Hematopoietic multipotent progenitor cell (in vitro differentiated cells): ENCODE data around the gene GBX2. TPM values are rescaled to one million over a fixed set of nuclear protein-coding genes. Genes with fewer than 3 reads are reported as not detected.

Source experiments
- DNase-seq, 3 donors: peaks; one replicate each; pipeline ENCODE4 v3.0.0-alpha.2; 2011 to 2015; ENCODE audit warnings: low read depth in 2 of 3, low spot score in 2 of 3
- total RNA-seq: library from RNA; depleted of rRNA; stranded (reverse); fragments of >200 nt; gene quantifications from one replicate; pipeline ENCODE4 v1.2.3, GENCODE V29; 2012

Gene GBX2
- total RNA-seq, 1 donor, result not detected

DNA sequence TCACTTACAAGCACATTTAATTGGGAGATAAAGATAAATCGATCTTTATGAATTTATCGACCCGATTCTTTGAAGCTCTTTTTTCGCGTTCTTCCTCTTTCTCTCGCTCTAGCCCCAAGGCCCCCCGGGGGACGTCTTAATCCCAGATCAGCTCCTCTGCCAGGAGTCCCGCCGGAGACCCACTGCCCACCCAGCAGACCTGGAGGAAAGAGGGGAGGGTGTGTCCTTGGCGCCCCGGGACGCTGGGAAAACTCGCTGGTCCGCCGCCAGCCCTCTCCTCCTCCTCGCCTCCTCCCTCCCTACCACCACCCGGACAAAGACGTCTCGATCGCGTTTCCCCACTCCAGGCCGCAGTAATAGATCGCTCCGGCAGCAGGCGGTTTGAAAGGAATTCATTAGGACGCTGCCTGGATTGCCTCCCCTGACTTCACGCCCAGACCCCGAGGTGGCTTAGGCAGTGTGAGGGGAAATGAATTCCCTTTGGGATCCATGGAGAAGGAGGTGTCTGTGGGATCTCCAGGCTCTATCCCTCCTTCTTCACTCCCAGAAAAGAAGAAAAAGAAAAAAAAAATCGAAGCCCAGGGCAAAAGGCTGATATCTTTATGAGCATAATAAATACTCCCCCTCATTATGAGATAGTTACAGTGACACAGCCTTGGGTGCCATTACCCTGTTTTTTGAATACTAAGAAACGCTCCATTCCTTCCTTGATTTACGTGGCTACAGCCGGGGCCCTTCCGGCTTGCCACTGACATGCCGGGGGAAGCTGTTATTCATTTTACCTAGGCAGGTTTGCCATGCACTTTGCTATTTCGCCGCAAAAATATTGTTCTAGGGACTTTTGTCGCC lies 1.8 kb upstream of the GBX2 start:
- DNase-seq, result no peak

DNA sequence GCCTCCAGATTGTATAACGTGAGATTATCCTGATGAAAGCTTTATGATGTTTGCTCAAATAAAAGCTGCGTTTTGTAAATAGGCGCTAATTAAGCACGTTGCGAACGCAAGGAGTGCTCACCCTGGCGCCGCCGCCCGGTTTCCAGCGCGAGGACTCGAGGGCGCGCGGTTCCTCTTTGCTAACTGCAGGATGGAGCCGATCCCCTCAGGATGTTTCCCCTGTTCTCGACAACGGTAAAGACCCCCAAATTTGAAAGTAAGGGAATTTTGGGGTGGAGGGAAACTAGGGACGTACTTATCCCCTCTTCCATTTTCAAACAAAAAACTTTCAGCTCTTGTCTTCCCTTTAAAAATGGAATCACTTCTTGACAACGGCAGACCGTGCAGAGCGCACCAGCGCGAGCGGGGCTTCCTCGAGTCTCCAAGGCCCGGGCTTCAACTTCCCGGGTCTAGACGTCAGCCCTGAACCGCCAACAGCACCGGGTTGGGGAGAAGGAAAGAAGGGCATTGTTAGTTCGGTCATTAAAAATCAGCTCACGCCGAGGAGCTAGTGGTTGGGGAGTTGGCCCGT lies 1.1 kb upstream of the GBX2 start:
- no peak for DNase-seq

DNA sequence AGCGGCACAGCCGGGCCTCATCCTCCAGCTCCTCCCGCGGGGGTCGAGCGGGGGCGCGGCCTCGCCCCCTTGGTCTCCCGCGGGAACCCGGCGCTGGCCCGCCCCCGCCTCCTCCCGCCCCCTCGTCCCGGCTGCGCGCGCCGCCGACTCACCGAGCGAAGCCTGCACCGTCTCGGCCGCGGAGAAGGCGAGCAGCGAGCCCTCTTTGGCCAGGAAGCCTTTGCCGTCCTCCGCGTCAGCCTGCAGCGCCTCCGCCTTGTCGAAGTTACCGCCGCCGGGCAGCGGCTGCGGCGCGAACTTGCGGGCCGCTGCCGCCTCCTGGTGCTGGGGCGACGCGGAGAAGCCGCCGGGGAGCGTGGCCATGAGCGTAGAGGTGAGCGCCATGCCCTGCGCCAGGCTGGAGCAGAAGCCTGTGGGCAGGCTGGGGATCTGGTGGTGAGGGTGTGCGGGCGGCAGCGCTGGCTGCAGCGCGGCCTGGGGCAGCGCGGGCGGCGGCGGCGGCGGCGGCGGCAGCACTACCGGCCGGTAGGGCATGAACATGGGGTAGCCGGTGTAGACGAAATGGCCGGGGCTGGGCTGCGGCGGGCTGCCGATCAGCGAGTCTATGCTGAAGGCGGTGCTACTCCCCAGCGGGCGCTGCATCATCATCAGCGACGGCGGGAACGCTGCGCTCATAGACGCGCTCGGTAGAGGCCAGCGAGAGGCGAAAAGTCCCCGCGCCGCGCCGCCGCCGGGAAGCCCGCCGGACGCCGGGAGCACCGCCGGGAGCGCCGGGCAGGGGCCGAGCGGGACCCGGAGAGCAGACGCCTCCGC lies 683 bp downstream of the GBX2 start:
- DNase-seq, result no peak

DNA sequence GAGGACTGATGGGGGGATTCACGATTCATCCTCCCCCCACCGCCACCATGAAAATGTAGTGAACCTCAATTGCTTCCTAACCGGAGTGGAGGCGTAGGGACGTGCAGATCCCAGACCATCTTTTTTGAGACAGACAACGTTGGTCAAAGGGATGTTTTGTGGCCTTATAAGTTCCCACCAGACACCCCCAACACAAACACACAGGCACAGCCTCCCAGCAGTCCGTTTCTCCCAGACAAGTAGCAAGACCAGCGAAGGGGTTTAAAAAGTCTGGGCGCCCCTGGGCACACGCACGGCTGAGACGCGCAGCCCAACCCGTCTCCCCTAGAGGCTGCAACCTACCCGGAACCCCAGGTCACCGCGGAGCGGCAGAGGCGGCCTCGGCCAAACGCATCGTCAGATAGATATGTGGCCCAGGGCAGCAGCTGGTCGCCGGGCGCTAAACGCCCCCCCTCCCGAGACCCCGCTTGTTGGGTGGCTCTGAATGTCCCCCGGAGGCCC lies 1.3 kb downstream of the GBX2 start:
- DNase-seq, result no peak

DNA sequence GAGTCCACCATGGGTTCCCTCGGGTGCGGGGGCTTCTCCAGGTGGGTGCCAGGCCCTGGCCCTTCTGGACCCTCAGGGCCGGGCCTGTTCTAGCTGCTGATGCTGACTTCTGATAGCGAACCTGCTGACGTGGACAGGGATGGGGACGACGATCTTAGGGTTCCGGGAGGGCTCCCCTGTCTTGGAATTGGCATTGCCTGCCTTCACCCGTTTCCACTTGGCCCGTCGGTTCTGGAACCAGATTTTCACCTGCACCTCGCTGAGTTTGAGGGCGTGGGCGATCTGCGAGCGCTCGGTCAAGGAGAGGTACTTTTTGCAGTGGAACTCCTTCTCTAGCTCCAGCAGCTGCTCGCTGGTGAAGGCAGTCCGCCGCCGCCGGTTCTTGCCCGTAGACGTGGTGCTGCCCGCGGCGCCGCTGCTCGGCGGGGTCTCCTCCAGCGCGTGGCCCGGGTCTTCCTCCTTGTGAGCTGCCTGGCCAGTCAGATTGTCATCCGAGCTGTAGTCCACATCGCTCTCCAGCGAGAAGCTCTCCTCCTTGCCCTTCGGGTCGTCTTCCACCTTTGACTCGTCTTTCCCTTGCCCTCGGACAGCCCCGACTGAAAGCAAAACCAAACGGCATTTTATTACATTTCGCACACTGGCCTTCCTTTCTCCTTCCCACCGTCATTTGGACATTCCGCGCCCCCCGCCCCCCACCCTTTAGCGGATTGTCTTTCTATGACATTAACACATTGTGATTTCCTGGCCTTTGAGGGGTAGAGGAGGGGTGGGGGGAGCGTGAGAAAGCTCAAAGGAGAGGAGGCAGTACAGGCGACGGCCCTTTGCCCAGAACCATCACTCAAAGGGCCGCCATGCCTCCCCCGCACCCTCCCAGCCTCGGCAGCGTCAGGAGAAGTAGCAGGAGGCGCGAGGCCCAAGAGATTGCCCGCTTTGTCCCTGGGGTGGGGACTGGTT lies 2.1 kb downstream of the GBX2 start:
- DNase-seq, result no peak

DNA sequence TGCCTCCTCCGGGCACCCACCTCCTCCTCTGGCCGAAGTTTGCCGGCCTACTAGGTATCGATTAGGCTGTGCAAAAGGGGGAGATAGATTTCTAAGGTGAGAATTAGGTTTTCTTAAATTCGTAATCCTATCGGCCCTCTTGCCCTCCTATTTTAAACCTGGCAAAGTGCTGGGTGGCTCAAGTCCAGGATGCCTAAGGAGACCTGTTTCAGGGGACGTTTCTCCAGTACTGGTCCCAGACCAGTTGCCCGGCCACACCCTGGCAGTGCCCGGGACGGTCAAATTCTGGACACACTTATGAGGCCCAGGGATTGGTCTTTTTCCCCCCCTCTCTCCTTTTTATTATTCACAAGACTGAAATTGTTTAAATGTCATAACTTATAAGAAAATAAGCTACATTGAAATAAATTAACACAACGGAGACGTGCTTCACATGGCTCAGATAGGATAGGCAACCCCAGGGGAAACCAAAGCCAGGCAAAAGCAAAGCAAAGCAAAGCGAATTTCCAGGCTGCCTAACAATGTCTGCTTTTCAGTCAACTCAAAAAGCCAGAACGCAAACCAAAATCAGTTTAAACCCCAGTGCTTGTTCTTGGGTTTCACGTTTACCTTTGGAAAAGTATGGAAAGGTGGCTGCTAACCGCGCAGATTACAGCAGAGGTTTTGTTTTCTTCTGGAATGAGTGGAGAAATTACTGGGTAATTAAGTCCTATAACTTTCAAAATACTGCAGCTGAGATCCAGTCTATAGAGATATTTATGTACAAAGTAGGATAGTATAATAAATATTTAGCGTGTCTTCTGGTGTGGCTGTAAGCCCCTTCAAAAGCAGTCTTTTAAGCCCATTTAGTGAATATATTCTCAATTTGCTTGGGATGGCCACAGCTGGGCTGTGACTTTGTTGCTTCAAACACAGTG lies 3.0 kb downstream of the GBX2 start:
- no peak for DNase-seq

DNA sequence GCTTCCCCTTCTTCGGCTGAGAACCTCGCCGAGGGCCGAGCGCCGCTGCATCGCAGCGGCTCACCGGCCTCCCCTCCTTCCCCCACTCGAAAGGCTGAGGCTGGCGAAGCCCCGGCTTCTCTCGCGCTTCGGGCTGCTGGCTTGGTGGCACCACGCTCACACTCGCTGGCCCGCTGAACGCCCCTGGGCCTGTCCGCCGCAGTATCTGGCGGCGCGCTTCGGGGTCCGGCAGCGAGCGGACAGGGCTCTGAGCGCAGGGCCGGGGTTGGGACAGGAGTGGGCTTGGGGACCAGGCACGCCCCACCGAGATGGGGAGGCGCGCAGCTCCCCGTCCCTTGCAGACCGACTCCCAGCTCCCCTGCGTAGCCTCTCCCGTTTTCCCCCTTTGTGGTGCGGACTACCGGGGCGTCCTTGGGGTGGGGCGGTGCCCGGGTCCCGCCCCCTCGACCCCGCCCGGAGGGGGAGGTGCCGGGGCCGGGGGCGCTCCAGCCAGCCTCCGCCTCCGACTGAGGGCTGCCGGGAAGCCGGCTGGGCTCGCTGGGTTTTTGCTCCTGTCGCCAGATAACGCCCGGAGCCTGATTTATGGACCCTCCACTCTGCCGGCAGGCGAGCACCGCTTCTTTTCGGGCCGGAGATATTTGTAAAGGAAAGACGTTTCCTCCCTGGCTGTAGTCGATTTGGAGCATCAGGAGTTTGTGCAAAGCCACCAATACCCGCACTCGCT lies 3.8 kb downstream of the GBX2 start:
- DNase-seq, result peak in 1 of 3 donors; percentile 55

DNA sequence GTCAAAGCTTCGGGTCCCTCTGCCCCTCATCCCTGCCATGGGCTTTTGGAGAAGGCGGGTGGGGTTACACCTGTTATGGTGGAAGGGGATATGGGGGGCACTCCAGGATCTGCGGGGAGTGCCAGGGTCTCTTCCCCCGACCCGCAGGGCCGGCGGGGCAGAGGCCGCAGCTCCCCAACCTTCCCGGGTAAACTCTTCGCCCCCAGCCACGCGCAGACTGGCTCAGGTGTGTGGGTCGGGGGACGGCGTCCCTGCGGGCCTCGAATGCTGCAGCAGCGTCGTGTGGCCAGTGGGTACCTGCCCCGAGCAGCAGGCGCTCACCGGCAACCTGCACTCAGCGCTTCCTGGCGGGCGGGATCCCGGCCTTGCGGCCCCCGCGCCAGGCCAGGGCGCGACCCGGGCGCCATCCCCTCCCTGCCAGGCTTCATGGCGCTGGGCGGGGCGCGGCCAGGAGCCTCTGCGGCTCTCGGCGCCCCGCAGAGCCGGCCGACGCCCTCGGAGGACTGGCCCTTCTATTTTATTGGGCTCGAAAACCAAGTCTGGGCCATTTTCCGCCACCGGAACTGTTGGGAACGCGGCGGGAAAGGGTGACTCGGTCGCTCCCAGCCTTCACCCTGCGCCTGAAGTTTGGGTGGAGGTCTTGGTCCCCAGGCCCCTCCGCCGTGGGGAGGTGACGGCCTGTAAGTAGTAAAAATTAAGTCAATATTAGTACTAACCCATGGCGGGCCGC lies 4.5 kb downstream of the GBX2 start:
- DNase-seq, result no peak

DNA sequence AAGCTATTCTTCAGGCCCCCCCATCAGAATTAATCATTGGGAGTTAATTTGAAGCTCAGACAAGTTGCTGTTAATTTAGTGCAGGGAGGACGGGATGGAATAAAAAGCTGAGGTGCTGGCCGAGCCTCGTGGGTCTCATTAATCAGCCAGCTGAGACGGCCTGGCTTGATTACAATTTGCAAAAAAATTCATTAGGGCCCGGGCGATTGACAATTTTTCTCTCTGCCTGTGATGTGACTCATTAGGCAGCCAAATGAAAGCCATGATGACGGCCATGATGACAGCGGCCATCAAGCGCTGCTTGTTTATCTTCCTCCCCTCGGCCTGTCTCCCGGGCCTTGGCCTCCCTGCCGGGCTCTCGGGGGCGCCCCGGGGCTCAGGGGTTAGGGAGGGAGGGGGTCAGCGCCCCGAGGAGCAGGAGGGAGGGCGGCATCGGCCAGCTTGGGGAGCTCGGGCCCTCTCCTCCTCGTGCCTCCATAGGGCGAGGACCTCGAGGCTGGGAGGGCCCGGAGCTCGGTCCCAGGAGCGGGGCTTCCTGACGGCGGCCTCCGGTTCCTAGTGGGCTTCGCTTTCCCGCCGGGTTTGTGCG lies 5.2 kb downstream of the GBX2 start:
- DNase-seq, result no peak

DNA sequence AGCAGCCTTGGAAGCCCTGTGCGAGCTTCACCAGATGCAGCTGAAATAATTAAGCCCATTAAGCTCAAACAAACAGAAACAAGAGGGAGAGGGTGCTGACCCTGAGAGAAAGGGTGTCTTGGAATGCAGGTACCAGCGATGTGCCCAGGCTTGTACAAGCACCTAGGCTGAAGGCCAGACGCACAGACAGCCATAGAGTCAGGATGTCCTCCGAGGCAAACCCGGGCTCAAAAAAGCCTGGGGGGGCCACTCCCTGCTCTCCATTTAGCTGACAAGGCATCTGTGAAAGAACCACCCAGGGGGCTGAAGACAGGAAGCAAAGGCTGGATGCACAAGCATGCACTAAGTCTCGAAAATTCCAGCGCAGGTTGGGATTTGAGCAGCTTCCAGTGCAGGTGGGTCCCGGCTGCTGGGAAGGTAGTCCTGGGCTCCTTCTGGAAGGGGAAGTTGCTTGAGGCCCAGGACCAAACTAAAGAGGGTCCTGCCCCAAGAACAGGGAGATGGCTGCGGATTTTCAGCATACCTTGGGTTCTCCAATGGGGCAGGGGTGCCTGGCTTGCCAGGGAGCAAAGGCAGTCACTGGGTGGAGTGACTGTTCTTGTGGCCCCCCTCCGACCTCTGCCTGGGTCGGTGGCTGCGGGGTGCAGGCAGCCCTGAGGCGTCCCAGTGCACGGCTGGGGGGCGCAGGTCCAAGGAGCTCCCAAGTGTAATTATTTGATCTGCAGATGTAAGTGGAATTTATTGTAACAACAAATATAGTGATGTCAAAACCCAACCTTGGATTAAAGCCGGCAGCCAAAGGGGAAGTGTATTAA lies 5.9 kb downstream of the GBX2 start:
- DNase-seq, result no peak

DNA sequence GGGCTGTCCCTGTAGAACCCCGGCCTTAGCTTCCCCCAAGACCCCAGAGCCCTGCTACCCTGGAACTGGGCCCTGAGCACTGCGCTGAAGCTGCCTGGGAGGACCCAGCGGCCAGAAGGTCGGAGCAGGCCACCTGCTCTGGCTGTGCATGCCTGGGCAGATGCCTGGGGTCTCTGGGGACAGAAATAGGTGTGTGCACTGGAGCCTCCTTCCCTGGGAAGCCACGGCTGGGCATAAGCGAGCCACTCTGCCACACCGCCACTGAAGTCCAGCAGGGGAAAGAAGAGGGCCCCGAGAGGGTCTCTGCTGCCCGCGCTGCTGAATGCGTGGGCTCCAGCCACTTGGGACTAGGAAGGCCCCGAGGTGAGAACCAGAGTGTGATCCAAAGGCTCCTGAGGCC lies 6.7 kb downstream of the GBX2 start:
- DNase-seq, result no peak

DNA sequence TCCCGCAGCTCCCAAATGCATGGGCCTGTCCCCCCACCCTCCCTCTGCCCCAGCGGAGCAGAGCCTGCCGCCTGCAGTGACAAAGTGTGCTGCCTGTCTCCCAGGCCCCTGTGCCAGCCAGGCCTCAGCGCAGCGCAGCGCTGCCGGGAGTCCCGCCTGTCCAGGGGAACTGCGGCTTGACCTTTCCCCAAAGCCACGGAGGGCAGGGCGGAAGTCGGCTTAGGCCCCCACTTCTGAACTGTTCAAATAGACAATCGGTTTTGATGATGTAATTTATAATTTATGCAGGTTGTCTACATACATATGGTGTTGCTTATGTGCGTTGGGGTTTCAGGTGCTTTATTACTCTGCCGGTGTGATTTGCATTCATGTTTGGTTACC lies 7.1 kb downstream of the GBX2 start:
- DNase-seq, result no peak

DNA sequence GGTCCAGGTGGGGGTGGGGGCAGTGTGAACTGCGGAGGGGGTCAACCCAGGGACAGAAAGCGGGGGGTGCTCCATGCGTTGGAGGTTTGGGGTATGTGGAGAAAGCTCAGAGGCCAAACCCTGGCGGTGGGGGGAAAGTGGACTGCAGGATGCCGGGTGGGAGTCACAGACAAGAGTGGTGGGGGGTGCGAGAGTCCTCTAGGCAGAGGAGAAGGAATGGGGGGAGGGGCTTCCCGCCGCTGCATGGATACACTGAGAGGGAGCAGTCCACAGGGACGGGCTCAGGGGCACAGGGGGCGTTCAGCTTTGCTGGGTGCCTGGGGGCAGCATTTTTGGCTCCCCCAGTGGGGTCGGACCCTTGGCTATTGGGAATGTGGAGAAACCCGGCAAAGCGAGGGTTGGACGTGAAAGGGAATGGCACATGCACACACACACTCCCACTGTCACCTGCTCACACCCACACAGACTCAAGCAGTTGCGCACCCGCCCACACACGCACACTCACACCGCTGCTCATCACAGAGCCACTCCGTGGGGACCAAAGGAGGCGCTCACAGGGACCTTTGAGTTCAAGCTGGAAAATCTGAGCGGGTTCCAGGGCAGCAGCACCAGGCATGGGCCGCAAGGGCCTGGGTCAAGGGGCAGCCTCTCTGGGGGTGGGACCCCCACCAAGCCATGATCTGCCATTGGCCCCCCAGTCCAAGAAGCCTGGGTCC lies 7.7 kb downstream of the GBX2 start:
- no peak for DNase-seq

DNA sequence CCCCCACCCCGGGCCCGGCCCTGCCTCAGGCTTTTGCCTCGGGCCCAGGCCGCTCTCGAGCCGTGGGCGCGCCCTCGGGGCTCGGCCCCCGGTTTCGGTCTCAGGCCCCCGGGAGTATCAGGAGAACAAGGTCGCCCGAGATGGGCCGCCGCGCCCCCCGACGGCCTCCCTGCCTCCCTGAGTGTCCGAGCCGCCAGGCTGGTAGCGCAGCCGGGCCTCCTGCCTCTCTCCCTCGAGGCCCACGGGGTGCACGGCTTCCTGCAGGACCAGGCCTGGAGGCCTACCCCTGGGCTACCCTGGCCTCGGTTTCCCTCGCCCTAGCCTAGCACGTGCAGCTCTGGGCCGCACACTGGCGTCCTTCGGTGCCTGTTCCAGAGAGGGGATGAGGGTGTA lies 8.4 kb downstream of the GBX2 start:
- DNase-seq, result no peak

DNA sequence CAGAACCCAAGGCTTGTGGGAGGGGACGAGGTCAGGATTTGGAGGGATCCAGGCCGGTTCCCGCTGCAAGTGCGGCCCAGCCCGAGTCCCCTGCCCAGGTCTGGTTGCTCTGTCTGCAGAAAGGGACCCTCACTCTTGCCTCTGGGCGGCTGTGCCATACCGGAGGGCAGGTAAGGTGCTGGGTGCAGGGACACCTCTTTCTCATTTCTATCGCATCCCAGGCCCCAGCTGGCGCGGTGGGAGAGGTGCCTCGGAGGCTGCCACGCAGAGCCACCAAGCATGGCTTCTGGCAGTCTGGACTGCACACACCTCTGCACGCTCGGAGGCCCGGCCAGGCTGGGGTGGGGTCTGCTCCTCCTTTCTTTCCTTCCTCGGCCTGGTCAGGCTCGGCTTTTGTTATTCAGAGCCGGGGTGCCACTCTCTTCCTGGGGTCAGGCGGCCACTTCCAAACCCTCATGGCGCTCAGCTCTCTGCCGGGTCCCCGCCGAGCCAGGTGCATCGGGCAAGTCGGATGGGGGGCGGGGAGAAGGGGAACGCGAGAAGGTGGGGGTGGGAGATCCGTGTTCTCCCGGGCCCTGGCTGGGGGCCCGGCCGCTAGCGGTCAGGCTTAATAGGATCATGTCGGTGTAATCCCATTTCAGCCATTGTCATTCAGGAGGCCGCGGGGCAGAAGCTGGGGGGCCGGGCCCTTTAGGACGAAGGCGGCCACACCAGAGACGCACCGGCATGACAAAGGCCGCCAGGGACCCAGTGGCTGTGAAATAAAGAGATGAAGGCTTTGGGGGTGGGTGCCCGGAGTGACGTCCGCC lies 9.0 kb downstream of the GBX2 start:
- DNase-seq, result no peak
